Measurements from ENCODE around the gene STIM2. TPM values are rescaled to one million over a fixed set of nuclear protein-coding genes. Genes with fewer than 3 reads are reported as not detected.

Gene STIM2
- total RNA-seq, 1 experiment from 2014 or later, result 15.5 TPM

- no peaks in the 10 kb centered on the region for H4K20me1 ChIP-seq (ENCODE audit: low read length)
- H3K36me3 ChIP-seq (ENCODE audit: low read depth, low read length), result no peaks in the 10 kb centered on the region
- no peaks in the 10 kb centered on the region for H3K9me3 ChIP-seq (ENCODE audit: low read length)
- BruUV-seq (replicated peaks), result no TSS peak
- no peaks in the 10 kb centered on the region for H3K9me2 ChIP-seq (replicated peaks; ENCODE audit: low read length)
- H3K9ac ChIP-seq (ENCODE audit: low read length), result no peak overlapping the region
- no peaks in the 10 kb centered on the region for H3F3A ChIP-seq (ENCODE audit: low read length, unreplicated experiment)
- no peak for ATAC-seq
- H3K4me2 ChIP-seq (ENCODE audit: low read length), result no peak overlapping the region
- DNase-seq, result no peak
- ChIA-PET CTCF (no interaction called here), POLR2A (ENCODE audit: unreplicated experiment) (interaction anchor here (0.7 kb wide), 1 partner anchor 15 kb away, joined by 3 read pairs; no protein-coding TSS in a partner anchor)
- H3K79me2 ChIP-seq (ENCODE audit: low read length), result peaks cover 9% of the 10 kb centered on the region; the same call in 1 of the 2 replicates
- no peak overlapping the region for H3K4me3 ChIP-seq (ENCODE audit: low read length)
- TF ChIP-seq CTCF (conservative IDR thresholded peaks at IDR 0.05; ENCODE audit: low read depth, low read length) (no peak), EZH2phosphoT487 (IDR thresholded peaks at IDR 0.05; ENCODE audit: borderline replicate concordance, low read length) (no peak), EZH2 (IDR thresholded peaks at IDR 0.05; ENCODE audit: low read length, unreplicated experiment) (no peak)
- intact Hi-C loops (cut with micrococcal nuclease), result no loop called here
- no peak overlapping the region for H3K27ac ChIP-seq (ENCODE audit: low read length)
- H2AFZ ChIP-seq (ENCODE audit: low read length), result no peak overlapping the region
- H3K27me3 ChIP-seq (ENCODE audit: low read length), result no peaks in the 10 kb centered on the region
- H3K4me1 ChIP-seq (ENCODE audit: insufficient read depth, low read length), result no peaks in the 10 kb centered on the region
Measured at GRCh38 chr4:26899991-26900390, 39.4 kb downstream of the STIM2 start.

GRCh38 chr4:26900765-26901164, 40.1 kb downstream of the STIM2 start:
- Histone ChIP-seq H3K9me2 (replicated peaks; ENCODE audit: low read length) (no peaks in the 10 kb centered on the region), H3K27ac (ENCODE audit: low read length) (no peak overlapping the region), H3K27me3 (ENCODE audit: low read length) (no peaks in the 10 kb centered on the region), H4K20me1 (ENCODE audit: low read length) (no peaks in the 10 kb centered on the region), H3K4me2 (ENCODE audit: low read length) (no peak overlapping the region), H3K9ac (ENCODE audit: low read length) (no peak overlapping the region), H3K4me3 (ENCODE audit: low read length) (no peak overlapping the region), H3K9me3 (ENCODE audit: low read length) (no peaks in the 10 kb centered on the region), H2AFZ (ENCODE audit: low read length) (no peak overlapping the region), H3F3A (ENCODE audit: low read length, unreplicated experiment) (no peaks in the 10 kb centered on the region), H3K79me2 (ENCODE audit: low read length) (peaks cover 6% of the 10 kb centered on the region; the same call in 1 of the 2 replicates), H3K4me1 (ENCODE audit: insufficient read depth, low read length) (no peaks in the 10 kb centered on the region), H3K36me3 (ENCODE audit: low read depth, low read length) (no peaks in the 10 kb centered on the region)
- POLR2A ChIA-PET (ENCODE audit: unreplicated experiment), result no interaction called here
- ATAC-seq, result no peak
- no peak for DNase-seq
- intact Hi-C loops (cut with micrococcal nuclease), result no loop called here
- TF ChIP-seq CTCF (conservative IDR thresholded peaks at IDR 0.05; ENCODE audit: low read depth, low read length) (no peak), EZH2 (IDR thresholded peaks at IDR 0.05; ENCODE audit: low read length, unreplicated experiment) (no peak), EZH2phosphoT487 (IDR thresholded peaks at IDR 0.05; ENCODE audit: borderline replicate concordance, low read length) (no peak)
- CTCF ChIA-PET, result no interaction called here
- BruUV-seq (replicated peaks), result no TSS peak

DNA sequence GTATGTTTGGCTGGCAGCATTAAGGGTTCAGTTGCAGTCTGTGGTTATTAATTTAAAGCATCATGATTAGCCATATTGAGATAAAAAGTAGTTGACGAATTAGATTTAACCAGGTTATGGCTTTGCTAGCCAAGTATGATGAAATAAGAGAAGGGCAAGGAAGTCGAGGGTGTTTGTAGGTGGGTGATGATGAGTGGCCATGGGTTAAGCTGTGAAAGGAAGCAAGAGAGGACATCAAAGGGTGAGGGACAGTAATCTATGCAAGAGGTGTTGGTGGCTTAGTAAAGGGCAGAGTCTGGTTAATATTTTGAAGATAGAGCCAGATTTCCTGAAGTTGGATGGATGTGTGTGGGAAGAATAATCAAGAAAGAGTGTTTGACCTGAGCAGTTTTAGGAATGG, 44.5 kb downstream of the STIM2 start:
- Histone ChIP-seq H3K27ac (ENCODE audit: low read length) (no peak overlapping the region), H3K4me3 (ENCODE audit: low read length) (no peak overlapping the region), H3K79me2 (ENCODE audit: low read length) (0 out of 2 replicates have a peak, but pooled peaks cover 3% of the 10 kb centered on the region), H3K4me1 (ENCODE audit: insufficient read depth, low read length) (no peaks in the 10 kb centered on the region), H3F3A (ENCODE audit: low read length, unreplicated experiment) (no peaks in the 10 kb centered on the region), H3K36me3 (ENCODE audit: low read depth, low read length) (no peaks in the 10 kb centered on the region), H4K20me1 (ENCODE audit: low read length) (no peaks in the 10 kb centered on the region), H3K27me3 (ENCODE audit: low read length) (no peaks in the 10 kb centered on the region), H3K9ac (ENCODE audit: low read length) (no peak overlapping the region), H3K4me2 (ENCODE audit: low read length) (no peak overlapping the region), H3K9me3 (ENCODE audit: low read length) (no peaks in the 10 kb centered on the region), H3K9me2 (replicated peaks; ENCODE audit: low read length) (no peaks in the 10 kb centered on the region), H2AFZ (ENCODE audit: low read length) (no peak overlapping the region)
- BruUV-seq (replicated peaks), result no TSS peak
- CTCF ChIA-PET, result no interaction called here
- ATAC-seq (no peak), DNase-seq (no peak)
- POLR2A ChIA-PET (ENCODE audit: unreplicated experiment), result no interaction called here
- TF ChIP-seq EZH2phosphoT487 (IDR thresholded peaks at IDR 0.05; ENCODE audit: borderline replicate concordance, low read length) (no peak), CTCF (conservative IDR thresholded peaks at IDR 0.05; ENCODE audit: low read depth, low read length) (no peak), EZH2 (IDR thresholded peaks at IDR 0.05; ENCODE audit: low read length, unreplicated experiment) (no peak)
- intact Hi-C loops (cut with micrococcal nuclease), result loop anchor here (5.0 kb wide), 1 partner anchor 102 kb away; no protein-coding TSS in a partner anchor

Data from PC-3 (cell line).